Mammary epithelial cell (primary cell): Measurements from ENCODE around the gene SLC44A3.

Experiments used
- CTCF ChIP-seq, 2 donors: IDR thresholded peaks in 1 of 2; conservative IDR thresholded peaks in 1 of 2; 2 replicates each; pipeline ENCODE4 v1.5.1; 2011 to 2012; ENCODE audit warnings: inconsistent platforms in 2 of 2, low read length in 2 of 2, mild to moderate bottlenecking in 2 of 2, control low read depth in 1 of 2, low read depth in 1 of 2; ENCODE audit not compliant: insufficient read depth in 1 of 2; ENCODE audit errors: extremely low read depth in 1 of 2
- EZH2 ChIP-seq: IDR thresholded peaks from 2 replicates; pipeline ENCODE4 v1.6.1; 2012; ENCODE audit warnings: low read length, inconsistent platforms, borderline replicate concordance

GRCh38 chr1:94928293-94928939 lies 108.3 kb downstream of the SLC44A3 start:
- no peak for TF ChIP-seq CTCF (conservative IDR thresholded peaks at IDR 0.05 in 1 of 2, IDR thresholded peaks at IDR 0.05 in 1 of 2; ENCODE audit: extremely low read depth in 1 of 2, insufficient read depth in 1 of 2, low read depth in 1 of 2, low read length in 2 of 2)
- no peak for TF ChIP-seq EZH2
